Measurements from ENCODE around the gene GALNTL6.
"Not testable (repeated sequence)": the region's sequence is repeated elsewhere in the genome, so short reads cannot be mapped to it uniquely, and the experiment has no call there.

GALNTL6 gene

GRCh38 chr4:172688534-172688933 lies 875.3 kb downstream of the GALNTL6 start:
- no peak for DNase-seq

GRCh38 chr4:172691552-172691951 lies 878.3 kb downstream of the GALNTL6 start:
- no peak for DNase-seq

DNA sequence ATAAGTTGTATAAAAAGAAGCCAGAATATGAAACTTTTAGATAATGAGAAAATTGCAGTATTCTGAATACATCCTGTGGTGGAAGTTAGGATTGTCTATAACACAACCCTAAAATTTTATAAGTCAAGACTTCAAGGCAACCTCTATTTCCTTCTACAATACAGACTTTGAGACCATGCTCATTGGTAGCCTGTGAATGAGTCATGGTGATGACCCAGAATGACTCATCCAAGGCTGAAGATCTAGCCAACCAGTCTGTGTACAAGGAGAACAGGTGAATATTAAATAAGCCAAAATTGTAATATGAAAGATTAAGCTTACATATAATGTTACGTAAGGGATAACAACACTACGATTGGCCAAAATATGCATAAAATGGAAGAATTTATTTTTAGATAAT lies 879.5 kb downstream of the GALNTL6 start:
- no peak for DNase-seq

- DNase-seq, result no peak
Measured at GRCh38 chr4:172698256-172698655, 885.1 kb downstream of the GALNTL6 start.

DNA sequence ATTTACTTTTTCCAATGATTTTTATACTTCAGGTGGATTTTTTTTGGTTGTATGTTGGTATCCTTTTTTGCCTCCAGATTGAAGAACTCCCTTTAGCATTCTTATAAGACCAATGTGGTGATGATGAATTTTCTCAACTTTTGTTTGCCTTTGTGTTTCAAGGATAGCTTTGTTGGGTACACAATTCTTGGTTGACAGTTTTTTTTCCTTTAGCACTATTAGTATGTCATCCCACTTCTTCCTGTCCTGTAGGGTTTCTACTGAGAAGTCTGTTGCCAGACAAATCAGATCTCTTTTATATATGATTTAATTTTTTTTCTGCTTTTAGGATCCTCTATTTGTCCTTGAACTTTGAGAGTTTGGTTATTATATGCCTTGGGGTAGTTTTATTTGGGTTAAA lies 892.4 kb downstream of the GALNTL6 start:
- no peak for DNase-seq

- no peak for DNase-seq
Measured at GRCh38 chr4:172706000-172706399, 892.8 kb downstream of the GALNTL6 start.

DNA sequence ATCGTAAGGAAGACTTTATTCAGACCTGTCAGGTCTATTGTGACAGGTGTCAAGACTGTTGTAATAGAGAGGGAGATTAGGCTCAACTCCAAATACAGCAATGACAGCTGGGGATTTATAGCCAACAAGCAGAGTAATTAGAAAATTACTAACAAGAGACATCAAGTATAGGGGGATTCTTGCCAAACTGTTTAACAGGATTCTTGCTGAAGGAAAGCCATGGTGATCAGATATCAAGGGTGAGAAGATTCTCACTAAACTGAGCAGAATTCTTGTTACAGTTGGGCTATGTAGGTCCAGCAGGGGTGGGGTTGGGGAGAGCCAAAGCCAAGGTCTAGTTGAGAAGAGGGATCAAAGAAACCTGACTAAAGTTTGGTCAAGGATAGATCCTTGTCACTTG lies 894.4 kb downstream of the GALNTL6 start:
- DNase-seq, result no peak

DNA sequence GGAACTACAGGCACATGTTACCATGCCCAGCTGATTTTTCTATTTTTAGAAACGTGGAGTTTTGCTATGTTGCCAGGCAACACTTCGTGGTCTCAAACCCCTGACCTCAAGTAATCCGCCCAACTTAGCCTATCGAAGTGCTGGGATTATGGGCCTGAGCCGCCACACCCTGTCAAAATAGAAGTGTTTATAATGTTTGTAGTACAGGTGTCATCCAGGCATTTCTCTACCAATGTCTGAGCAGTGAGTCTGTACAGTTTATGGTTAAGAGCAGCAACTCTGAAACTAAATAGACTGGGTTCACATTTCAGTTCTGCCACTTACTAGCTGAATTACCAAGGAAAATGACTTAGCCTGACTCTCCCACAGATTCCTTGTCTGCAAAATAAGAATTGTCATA lies 895.0 kb downstream of the GALNTL6 start:
- no peak for DNase-seq

GRCh38 chr4:172709376-172709775 lies 896.2 kb downstream of the GALNTL6 start:
- DNase-seq, result no peak

- no peak for DNase-seq
Measured at GRCh38 chr4:172716291-172716690, 903.1 kb downstream of the GALNTL6 start.

GRCh38 chr4:172721659-172722058 lies 908.5 kb downstream of the GALNTL6 start:
- no peak for DNase-seq

- no peak for DNase-seq
Measured at GRCh38 chr4:172725581-172725980, 912.4 kb downstream of the GALNTL6 start.

- DNase-seq, result no peak
Measured at GRCh38 chr4:172726001-172726423, 912.8 kb downstream of the GALNTL6 start.

DNA sequence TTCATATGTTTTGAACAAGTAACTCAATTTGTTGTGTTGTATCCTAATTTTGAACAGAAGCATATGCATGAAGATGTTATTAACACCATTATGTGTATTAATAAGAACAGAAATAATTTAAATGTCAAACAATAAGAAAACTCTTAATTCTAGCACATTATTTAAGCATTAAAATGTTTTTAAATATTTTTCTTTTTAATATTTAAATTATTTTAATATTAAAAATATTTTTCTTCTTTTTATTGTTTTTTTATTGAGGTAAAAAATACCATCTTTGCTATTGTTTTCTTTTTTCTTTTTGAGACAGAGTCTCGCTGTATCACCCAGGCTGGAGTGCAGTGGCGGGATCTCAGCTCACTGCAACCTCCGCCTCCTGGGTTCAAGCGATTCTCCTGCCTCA lies 914.4 kb downstream of the GALNTL6 start:
- no peak for DNase-seq

GRCh38 chr4:172733645-172734044 lies 920.4 kb downstream of the GALNTL6 start:
- not testable (repeated sequence) for DNase-seq

DNA sequence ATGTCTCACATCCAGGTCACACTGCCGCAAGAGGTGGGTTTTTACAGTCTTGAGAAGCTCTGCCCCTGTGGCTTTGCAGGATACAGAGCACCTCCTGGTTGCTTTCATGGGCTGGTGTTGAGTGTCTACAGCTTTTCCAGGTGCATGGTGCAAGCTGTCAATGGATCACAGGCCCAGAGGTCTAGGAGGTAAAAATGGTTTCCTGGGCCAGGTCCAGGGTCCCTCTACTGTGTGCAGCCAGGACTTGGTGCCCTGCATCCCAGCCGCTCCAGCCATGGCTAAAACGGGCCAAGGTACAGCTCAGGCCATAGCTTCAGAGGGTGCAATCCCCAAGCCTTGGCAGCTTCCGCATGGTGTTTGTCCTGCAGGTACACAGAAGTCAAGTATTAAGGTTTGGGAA lies 921.4 kb downstream of the GALNTL6 start:
- no peak for DNase-seq

GRCh38 chr4:172736046-172736445 lies 922.8 kb downstream of the GALNTL6 start:
- no peak for DNase-seq

DNA sequence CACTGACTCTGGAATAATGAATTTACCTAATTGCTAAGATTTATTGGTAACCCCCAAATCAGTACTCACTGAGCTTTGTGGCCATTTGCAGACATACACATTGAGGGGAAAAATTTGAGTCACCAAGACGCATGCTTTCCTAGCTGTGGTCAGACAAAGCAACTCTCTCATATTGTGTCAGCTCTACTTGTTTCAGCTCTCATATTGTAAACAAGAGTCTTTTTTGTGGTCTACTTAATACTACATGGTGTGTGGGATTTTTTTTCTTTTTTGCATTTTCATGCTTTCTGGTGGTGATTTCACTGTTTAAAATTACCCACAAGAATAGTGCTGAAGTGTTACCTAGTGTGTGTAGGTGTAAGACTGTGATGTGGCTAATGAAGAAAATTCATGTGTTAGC lies 927.2 kb downstream of the GALNTL6 start:
- no peak for DNase-seq

GRCh38 chr4:172750910-172751309 lies 937.7 kb downstream of the GALNTL6 start:
- no peak for DNase-seq

GRCh38 chr4:172751550-172751949 lies 938.3 kb downstream of the GALNTL6 start:
- DNase-seq, result no peak

DNA sequence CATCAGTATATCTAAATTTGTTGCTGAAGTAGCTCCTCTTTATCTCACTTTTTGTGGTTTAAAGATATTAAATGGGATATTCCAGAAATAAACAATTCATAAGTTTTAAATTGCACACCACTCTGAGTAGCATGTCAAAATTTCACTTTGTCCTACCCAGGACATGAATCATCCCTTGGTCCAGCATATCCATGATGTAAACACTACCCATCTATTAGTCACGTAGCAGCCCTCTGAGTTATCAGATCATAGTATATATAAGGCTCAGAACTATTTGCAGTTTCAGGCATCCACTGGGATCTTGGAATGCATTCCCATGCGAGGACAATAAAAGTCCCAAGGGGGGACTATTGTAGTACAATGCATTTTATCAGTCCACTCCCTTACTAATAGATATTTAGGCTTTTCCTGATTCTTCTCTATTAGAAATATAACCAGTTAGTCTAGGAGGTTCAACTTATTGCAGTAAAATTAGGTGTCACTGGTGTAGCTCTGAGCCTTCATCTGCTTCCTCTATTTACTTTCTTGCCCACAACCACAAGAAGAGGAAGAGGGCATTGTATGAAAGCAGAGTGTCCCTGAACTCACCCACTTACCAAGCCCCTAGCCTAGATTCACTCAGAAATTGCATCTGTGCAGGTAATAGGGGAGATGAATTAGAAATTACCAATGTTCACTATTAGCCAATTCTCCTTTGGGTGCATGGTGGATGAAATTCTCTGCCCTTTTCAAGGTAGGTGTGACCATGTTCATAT lies 945.6 kb downstream of the GALNTL6 start:
- DNase-seq, result no peak

DNA sequence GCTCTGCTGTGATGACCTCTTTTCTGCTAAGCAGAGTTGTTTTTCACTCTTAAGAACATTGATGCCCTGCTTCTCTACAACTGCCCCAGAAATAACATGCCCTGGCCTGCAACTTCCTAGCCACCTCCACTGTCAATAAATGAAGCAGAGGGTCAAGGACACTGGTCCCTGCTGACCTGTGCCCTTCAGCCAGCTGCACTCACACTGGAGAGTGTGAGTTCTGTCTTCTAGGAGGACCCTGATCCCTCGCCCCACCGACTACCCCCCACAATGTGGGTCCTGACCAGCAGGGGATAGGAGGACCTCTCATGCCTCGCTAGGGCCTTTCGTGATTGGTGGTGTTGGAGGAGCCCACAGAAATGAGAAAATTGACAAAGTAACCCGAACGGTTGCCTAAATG lies 947.3 kb downstream of the GALNTL6 start:
- DNase-seq, result no peak

GRCh38 chr4:172762895-172763294 lies 949.7 kb downstream of the GALNTL6 start:
- no peak for DNase-seq

GRCh38 chr4:172770787-172771186 lies 957.6 kb downstream of the GALNTL6 start:
- DNase-seq, result no peak

DNA sequence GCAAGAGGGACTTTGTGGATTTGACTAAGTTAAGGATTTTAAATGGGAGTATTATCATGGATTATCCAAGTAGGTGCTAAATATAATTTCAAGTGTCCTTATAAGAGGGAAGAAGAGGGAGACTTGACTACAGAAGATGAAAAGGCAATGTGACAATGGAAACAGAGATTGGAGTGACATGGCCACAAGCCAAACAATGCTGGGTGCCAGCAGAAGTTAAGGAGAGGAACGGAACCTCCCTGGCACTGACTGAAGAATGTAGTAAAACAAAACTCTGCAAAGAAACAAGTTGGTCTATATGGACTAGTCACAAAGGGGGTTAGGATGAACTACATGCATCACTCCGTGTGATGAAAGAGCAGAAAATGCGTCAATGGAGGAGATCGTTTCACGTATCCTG lies 959.6 kb downstream of the GALNTL6 start:
- DNase-seq, result no peak

Data from activated gamma-delta T cell (primary cell).